RWPE2 (cell line): ENCODE measurements around the gene MAPT.

Experiments
- ATAC-seq: fragments of 200-7000 bp; cut with Tn5 transposase; 3 replicates; pipeline ENCODE4 v1.9.1; 2021; ENCODE audit warnings: low read depth
- DNase-seq: peaks from one replicate; pipeline ENCODE4 v3.0.0-alpha.2; 2020; ENCODE audit warnings: low spot score
- H3K27ac ChIP-seq: fragments of 450-650 bp; 2 replicates; pipeline ENCODE4 v1.5.1; 2017; ENCODE audit warnings: mild to moderate bottlenecking; ENCODE audit not compliant: poor library complexity, severe bottlenecking
- H3K27me3 ChIP-seq: fragments of 250-450 bp; sonication (Bioruptor Pico); 2 replicates; pipeline ENCODE4 v1.5.1; 2021; ENCODE audit warnings: mild to moderate bottlenecking, moderate library complexity; ENCODE audit not compliant: insufficient read depth, poor library complexity, severe bottlenecking
- H3K36me3 ChIP-seq: fragments of 250-450 bp; sonication (Bioruptor Pico); 2 replicates; pipeline ENCODE4 v1.5.1; 2020; ENCODE audit warnings: low read depth, mild to moderate bottlenecking, moderate library complexity
- H3K4me1 ChIP-seq: fragments of 250-450 bp; sonication (Bioruptor Pico); 2 replicates; pipeline ENCODE4 v1.5.1; 2021; ENCODE audit warnings: mild to moderate bottlenecking, moderate library complexity; ENCODE audit not compliant: insufficient read depth, poor library complexity, severe bottlenecking
- H3K4me3 ChIP-seq: fragments of 250-450 bp; sonication (Bioruptor Pico); 2 replicates; pipeline ENCODE4 v1.5.1; 2021; ENCODE audit warnings: mild to moderate bottlenecking, moderate library complexity; ENCODE audit not compliant: severe bottlenecking
- H3K9me3 ChIP-seq: fragments of 250-450 bp; sonication (Bioruptor Pico); 2 replicates; pipeline ENCODE4 v1.5.1; 2021; ENCODE audit warnings: mild to moderate bottlenecking, moderate library complexity; ENCODE audit not compliant: severe bottlenecking
- TF ChIP-seq, protein P1 (sequence below): fragments of 450-650 bp; IDR thresholded peaks from one replicate; pipeline ENCODE4 v1.5.1; 2017; ENCODE audit warnings: mild to moderate bottlenecking, moderate library complexity; ENCODE audit not compliant: poor library complexity, severe bottlenecking

MAPT gene

DNA sequence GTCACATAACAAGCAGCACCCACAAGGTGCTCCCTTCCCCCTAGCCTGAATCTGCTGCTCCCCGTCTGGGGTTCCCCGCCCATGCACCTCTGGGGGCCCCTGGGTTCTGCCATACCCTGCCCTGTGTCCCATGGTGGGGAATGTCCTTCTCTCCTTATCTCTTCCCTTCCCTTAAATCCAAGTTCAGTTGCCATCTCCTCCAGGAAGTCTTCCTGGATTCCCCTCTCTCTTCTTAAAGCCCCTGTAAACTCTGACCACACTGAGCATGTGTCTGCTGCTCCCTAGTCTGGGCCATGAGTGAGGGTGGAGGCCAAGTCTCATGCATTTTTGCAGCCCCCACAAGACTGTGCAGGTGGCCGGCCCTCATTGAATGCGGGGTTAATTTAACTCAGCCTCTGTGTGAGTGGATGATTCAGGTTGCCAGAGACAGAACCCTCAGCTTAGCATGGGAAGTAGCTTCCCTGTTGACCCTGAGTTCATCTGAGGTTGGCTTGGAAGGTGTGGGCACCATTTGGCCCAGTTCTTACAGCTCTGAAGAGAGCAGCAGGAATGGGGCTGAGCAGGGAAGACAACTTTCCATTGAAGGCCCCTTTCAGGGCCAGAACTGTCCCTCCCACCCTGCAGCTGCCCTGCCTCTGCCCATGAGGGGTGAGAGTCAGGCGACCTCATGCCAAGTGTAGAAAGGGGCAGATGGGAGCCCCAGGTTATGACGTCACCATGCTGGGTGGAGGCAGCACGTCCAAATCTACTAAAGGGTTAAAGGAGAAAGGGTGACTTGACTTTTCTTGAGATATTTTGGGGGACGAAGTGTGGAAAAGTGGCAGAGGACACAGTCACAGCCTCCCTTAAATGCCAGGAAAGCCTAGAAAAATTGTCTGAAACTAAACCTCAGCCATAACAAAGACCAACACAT lies 104.9 kb downstream of the MAPT start, which contains the start of gene STH:
Gene STH, plus strand, starts transcription at position 264 of the 913 bp plus-strand sequence. Its CDS starts 30 bp downstream, at position 294.
- ATAC-seq = no peak
- no peaks in the 10 kb centered on the region for H3K9me3 ChIP-seq
- TF ChIP-seq, protein P1, sequence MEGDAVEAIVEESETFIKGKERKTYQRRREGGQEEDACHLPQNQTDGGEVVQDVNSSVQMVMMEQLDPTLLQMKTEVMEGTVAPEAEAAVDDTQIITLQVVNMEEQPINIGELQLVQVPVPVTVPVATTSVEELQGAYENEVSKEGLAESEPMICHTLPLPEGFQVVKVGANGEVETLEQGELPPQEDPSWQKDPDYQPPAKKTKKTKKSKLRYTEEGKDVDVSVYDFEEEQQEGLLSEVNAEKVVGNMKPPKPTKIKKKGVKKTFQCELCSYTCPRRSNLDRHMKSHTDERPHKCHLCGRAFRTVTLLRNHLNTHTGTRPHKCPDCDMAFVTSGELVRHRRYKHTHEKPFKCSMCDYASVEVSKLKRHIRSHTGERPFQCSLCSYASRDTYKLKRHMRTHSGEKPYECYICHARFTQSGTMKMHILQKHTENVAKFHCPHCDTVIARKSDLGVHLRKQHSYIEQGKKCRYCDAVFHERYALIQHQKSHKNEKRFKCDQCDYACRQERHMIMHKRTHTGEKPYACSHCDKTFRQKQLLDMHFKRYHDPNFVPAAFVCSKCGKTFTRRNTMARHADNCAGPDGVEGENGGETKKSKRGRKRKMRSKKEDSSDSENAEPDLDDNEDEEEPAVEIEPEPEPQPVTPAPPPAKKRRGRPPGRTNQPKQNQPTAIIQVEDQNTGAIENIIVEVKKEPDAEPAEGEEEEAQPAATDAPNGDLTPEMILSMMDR = no peak
- H3K27me3 ChIP-seq = no peaks in the 10 kb centered on the region
- no peak within 1 kb of the TSS for H3K27ac ChIP-seq
- no peaks in the 10 kb centered on the region for H3K36me3 ChIP-seq
- H3K4me3 ChIP-seq = no peak within 1 kb of the TSS
- DNase-seq = no peak
- H3K4me1 ChIP-seq = no peaks in the 10 kb centered on the region

DNA sequence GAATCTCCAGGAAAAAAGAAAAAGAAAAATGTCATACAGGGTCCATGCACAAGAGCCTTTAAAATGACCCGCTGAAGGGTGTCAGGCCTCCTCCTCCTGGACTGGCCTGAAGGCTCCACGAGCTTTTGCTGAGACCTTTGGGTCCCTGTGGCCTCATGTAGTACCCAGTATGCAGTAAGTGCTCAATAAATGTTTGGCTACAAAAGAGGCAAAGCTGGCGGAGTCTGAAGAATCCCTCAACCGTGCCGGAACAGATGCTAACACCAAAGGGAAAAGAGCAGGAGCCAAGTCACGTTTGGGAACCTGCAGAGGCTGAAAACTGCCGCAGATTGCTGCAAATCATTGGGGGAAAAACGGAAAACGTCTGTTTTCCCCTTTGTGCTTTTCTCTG lies 105.5 kb downstream of the MAPT start:
- Histone ChIP-seq H3K27ac (no peak overlapping the region), H3K4me3 (no peak overlapping the region), H3K36me3 (no peaks in the 10 kb centered on the region), H3K27me3 (no peaks in the 10 kb centered on the region), H3K4me1 (no peaks in the 10 kb centered on the region), H3K9me3 (no peaks in the 10 kb centered on the region)
- ATAC-seq = no peak
- TF ChIP-seq, protein P1 = no peak
- DNase-seq = no peak

DNA sequence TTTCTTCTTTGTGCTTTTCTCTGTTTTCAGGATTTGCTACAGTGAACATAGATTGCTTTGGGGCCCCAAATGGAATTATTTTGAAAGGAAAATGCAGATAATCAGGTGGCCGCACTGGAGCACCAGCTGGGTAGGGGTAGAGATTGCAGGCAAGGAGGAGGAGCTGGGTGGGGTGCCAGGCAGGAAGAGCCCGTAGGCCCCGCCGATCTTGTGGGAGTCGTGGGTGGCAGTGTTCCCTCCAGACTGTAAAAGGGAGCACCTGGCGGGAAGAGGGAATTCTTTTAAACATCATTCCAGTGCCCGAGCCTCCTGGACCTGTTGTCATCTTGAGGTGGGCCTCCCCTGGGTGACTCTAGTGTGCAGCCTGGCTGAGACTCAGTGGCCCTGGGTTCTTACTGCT lies 105.9 kb downstream of the MAPT start:
- no peaks in the 10 kb centered on the region for H3K9me3 ChIP-seq
- TF ChIP-seq, protein P1 = no peak
- no peaks in the 10 kb centered on the region for H3K4me1 ChIP-seq
- ATAC-seq (no peak), DNase-seq (no peak)
- H3K36me3 ChIP-seq = no peaks in the 10 kb centered on the region
- H3K27me3 ChIP-seq = no peaks in the 10 kb centered on the region
- no peak overlapping the region for H3K27ac ChIP-seq
- H3K4me3 ChIP-seq = no peak overlapping the region

DNA sequence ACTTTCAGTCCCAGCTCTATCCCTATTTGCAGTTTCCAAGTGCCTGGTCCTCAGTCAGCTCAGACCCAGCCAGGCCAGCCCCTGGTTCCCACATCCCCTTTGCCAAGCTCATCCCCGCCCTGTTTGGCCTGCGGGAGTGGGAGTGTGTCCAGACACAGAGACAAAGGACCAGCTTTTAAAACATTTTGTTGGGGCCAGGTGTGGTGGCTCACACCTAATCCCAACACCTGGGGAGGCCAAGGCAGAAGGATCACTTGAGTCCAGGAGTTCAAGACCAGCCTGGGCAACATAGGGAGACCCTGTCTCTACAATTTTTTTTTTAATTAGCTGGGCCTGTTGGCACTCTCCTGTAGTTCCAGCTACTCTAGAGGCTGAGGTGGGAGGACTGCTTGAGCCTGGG lies 106.4 kb downstream of the MAPT start:
- Histone ChIP-seq H3K36me3 (no peaks in the 10 kb centered on the region), H3K4me1 (no peaks in the 10 kb centered on the region), H3K4me3 (no peak overlapping the region), H3K27me3 (no peaks in the 10 kb centered on the region), H3K27ac (no peak overlapping the region), H3K9me3 (no peaks in the 10 kb centered on the region)
- TF ChIP-seq, protein P1 = no peak
- DNase-seq (no peak), ATAC-seq (no peak)
